K562 (cell line): ENCODE measurements around the gene SEMA4G. TPM values are rescaled to one million over a fixed set of nuclear protein-coding genes. Genes with fewer than 3 reads are reported as not detected.
A peak's percentile ranks its signal among the peaks of the same experiment; 100 is the strongest.

Experiments
- FOXP1 ChIP-seq: sonication (generic); formaldehyde crosslinking; IDR thresholded peaks from 2 replicates; pipeline ENCODE4 v1.8.0; 2022; ENCODE audit warnings: mild to moderate bottlenecking, missing genetic modification reagents
- MGA ChIP-seq: fragments of 450-650 bp; IDR thresholded peaks from 2 replicates; pipeline ENCODE4 v1.6.1; 2016; ENCODE audit warnings: mild to moderate bottlenecking, moderate library complexity
- SIN3B ChIP-seq: fragments of 450-650 bp; IDR thresholded peaks from 2 replicates; pipeline ENCODE4 v1.6.1; 2017; ENCODE audit warnings: low read depth, mild to moderate bottlenecking, moderate library complexity
- polyA plus RNA-seq, 8 experiments: library from polyadenylated mRNA; depleted of rRNA in 4 of 8; stranded (reverse) in 5 of 8; unstranded in 3 of 8; fragments of >200 nt; fragmentation: Nextera tagmentation in 2 of 8; fragmentation: Illumina TruSeq in 1 of 8; extraction: Ambion mirVana in 2 of 8; extraction: Trizol in 1 of 8; gene quantifications; 2 replicates each; pipeline versions ENCODE4 v1.2.1 to v1.2.3, GENCODE V29; 2011 to 2014; ENCODE audit warnings: inconsistent platforms in 1 of 8, missing spikeins in 1 of 8
- total RNA-seq, 7 experiments: library from RNA; depleted of rRNA in 6 of 7; stranded (reverse); fragments of >200 nt in 6 of 7; fragmentation: Illumina TruSeq in 2 of 7; extraction: Trizol in 2 of 7; gene quantifications; 2 replicates each; pipeline versions ENCODE4 v1.2.1 to v1.2.3, GENCODE V29; 2011 to 2021; ENCODE audit warnings: low replicate concordance in 1 of 7

Gene SEMA4G
- total and polyA plus RNA-seq, 9 of the 15 experiments (the other 6 are each of a cell fraction or from before 2014, with no cell fraction given) = 0.40 to 7.8 (median 1.8) TPM

- no peak for TF ChIP-seq FOXP1 (CRISPR knock-in tag)
- TF ChIP-seq MGA = peak; percentile 35
- no peak for TF ChIP-seq SIN3B
- TF ChIP-seq, all 486 proteins: peak for 3
Measured at GRCh38 chr10:100968863-100969186, 479 bp upstream of the SEMA4G start (continued).
